Transverse colon (tissue), 4 donors: ENCODE measurements around the gene YDJC.

Experiments
- CTCF ChIP-seq, 5 experiments: fragments of 200-600 bp in 3 of 5; fragments of 450-650 bp in 2 of 5; sonication (generic) in 3 of 5; IDR thresholded peaks; 1 replicate in 2 of 5; 2 replicates in 3 of 5; pipeline ENCODE4 v1.5.1; 2016 to 2017; ENCODE audit warnings: antibody characterized with exemption in 5 of 5, inconsistent platforms in 3 of 5, mild to moderate bottlenecking in 2 of 5, moderate library complexity in 1 of 5
- POLR2A ChIP-seq: fragments of 450-650 bp; IDR thresholded peaks from one replicate; pipeline ENCODE4 v1.6.1; 2016; ENCODE audit warnings: antibody characterized with exemption, mild to moderate bottlenecking, moderate library complexity
- POLR2AphosphoS5 ChIP-seq, 3 donors: sonication (generic); formaldehyde crosslinking; IDR thresholded peaks; one replicate each; pipeline ENCODE4 v1.6.1; 2016; ENCODE audit warnings: antibody characterized with exemption in 3 of 3

GRCh38 chr22:21640810-21641209 is 11.0 kb upstream of the YDJC start:
- TF ChIP-seq CTCF (IDR thresholded peaks at IDR 0.05) (no peak), POLR2AphosphoS5 (IDR thresholded peaks at IDR 0.05) (no peak), POLR2A (no peak)
